Fibroblast of lung (primary cell): ENCODE data around the gene GPSM1. TPM values are rescaled to one million over a fixed set of nuclear protein-coding genes. Genes with fewer than 3 reads are reported as not detected.

Experiments
- DNase-seq, 2 donors: peaks; one replicate each; pipeline versions ENCODE4 v3.0.0 to v3.0.0-alpha.2; 2010; ENCODE audit warnings: low read depth in 2 of 2
- H2AFZ ChIP-seq: 2 replicates; pipeline ENCODE4 v1.5.1; 2012; ENCODE audit warnings: low read length, control low read depth, inconsistent platforms
- H3K27ac ChIP-seq: 2 replicates; pipeline ENCODE4 v1.5.1; 2011; ENCODE audit warnings: low read length, control low read depth; ENCODE audit not compliant: insufficient read depth
- H3K27me3 ChIP-seq: 2 replicates; pipeline ENCODE4 v1.5.1; 2011; ENCODE audit warnings: mild to moderate bottlenecking, low read length; ENCODE audit not compliant: control insufficient read depth, insufficient read depth
- H3K36me3 ChIP-seq: 2 replicates; pipeline ENCODE4 v1.5.1; 2011; ENCODE audit warnings: low read length; ENCODE audit not compliant: control insufficient read depth, insufficient read depth
- H3K4me1 ChIP-seq: 2 replicates; pipeline ENCODE4 v1.5.1; 2011; ENCODE audit warnings: low read length; ENCODE audit not compliant: control insufficient read depth, insufficient read depth; ENCODE audit errors: extremely low read depth
- H3K4me2 ChIP-seq: 2 replicates; pipeline ENCODE4 v1.5.1; 2011; ENCODE audit warnings: low read length, control low read depth; ENCODE audit not compliant: insufficient read depth; ENCODE audit errors: extremely low read depth
- H3K4me3 ChIP-seq, 4 experiments: fragments of 200-600 bp in 1 of 4; sonication (generic) in 1 of 4; replicated peaks in 1 of 4; 2 replicates each; pipeline ENCODE4 v1.5.1; 2011 to 2016; ENCODE audit warnings: low read length in 4 of 4, low read depth in 3 of 4, mild to moderate bottlenecking in 3 of 4, control low read depth in 2 of 4, inconsistent platforms in 1 of 4, mixed read lengths in 1 of 4; ENCODE audit not compliant: insufficient read depth in 1 of 4; ENCODE audit errors: control extremely low read depth in 1 of 4
- H3K79me2 ChIP-seq: 2 replicates; pipeline ENCODE4 v1.5.1; 2012; ENCODE audit warnings: mild to moderate bottlenecking, low read length, inconsistent platforms; ENCODE audit not compliant: control insufficient read depth, insufficient read depth
- H3K9ac ChIP-seq: 2 replicates; pipeline ENCODE4 v1.5.1; 2011; ENCODE audit warnings: mild to moderate bottlenecking, low read length, control low read depth; ENCODE audit not compliant: insufficient read depth
- H3K9me3 ChIP-seq: 2 replicates; pipeline ENCODE4 v1.5.1; 2012; ENCODE audit warnings: low read depth, low read length; ENCODE audit not compliant: control insufficient read depth, insufficient read depth
- H4K20me1 ChIP-seq: 2 replicates; pipeline ENCODE4 v1.5.1; 2011; ENCODE audit warnings: low read length; ENCODE audit not compliant: control insufficient read depth, insufficient read depth; ENCODE audit errors: extremely low read depth
- EZH2 ChIP-seq: IDR thresholded peaks from 2 replicates; pipeline ENCODE4 v1.5.1; 2012; ENCODE audit warnings: low read length, control low read depth, mild to moderate bottlenecking; ENCODE audit errors: missing control alignments
- polyA plus RNA-seq, 2 donors: library from polyadenylated mRNA; depleted of rRNA in 1 of 2; stranded (reverse) in 1 of 2; unstranded in 1 of 2; fragments of >200 nt; gene quantifications; 2 replicates each; pipeline ENCODE4 v1.2.1, GENCODE V29; 2011 to 2012; ENCODE audit warnings: missing spikeins in 1 of 2
- total RNA-seq: library from RNA; depleted of rRNA; stranded (reverse); fragments of >200 nt; gene quantifications from 2 replicates; pipeline ENCODE4 v1.2.1, GENCODE V29; 2014
- TF ChIP-seq, protein P1 (sequence below), 2 donors: IDR thresholded peaks in 1 of 2; conservative IDR thresholded peaks in 1 of 2; 1 replicate in 1 of 2; 2 replicates in 1 of 2; pipeline ENCODE4 v1.5.1; 2011 to 2012; ENCODE audit warnings: low read length in 2 of 2, control low read depth in 1 of 2, inconsistent platforms in 1 of 2, low read depth in 1 of 2, mild to moderate bottlenecking in 1 of 2

GPSM1 gene
- total and polyA plus RNA-seq, 2 donors (not counting 1 experiment from before 2014, with no cell fraction given) = 15.8 to 60.3 TPM

DNA sequence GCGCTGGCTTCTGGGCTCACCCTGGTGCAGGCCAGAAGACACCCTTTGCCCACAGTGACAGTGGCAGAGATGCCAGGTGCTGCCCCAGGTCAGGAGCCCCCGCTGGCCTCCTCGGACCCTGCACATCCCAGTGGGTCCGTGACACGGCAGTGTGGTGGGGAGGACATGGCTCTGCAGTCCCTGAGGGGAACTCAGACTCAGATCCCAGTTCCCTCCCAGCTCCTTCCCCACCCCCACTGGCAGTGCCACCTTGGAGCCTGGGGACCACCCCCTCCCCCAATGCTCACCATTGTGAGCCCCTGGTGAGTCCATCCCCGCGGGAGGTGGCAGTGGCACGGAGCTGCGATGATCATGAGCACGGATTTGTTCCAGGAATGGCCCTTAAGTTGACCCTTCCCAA is 22.9 kb upstream of the GPSM1 start:
- TF ChIP-seq, protein P1, sequence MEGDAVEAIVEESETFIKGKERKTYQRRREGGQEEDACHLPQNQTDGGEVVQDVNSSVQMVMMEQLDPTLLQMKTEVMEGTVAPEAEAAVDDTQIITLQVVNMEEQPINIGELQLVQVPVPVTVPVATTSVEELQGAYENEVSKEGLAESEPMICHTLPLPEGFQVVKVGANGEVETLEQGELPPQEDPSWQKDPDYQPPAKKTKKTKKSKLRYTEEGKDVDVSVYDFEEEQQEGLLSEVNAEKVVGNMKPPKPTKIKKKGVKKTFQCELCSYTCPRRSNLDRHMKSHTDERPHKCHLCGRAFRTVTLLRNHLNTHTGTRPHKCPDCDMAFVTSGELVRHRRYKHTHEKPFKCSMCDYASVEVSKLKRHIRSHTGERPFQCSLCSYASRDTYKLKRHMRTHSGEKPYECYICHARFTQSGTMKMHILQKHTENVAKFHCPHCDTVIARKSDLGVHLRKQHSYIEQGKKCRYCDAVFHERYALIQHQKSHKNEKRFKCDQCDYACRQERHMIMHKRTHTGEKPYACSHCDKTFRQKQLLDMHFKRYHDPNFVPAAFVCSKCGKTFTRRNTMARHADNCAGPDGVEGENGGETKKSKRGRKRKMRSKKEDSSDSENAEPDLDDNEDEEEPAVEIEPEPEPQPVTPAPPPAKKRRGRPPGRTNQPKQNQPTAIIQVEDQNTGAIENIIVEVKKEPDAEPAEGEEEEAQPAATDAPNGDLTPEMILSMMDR (conservative IDR thresholded peaks at IDR 0.05 in 1 of 2, IDR thresholded peaks at IDR 0.05 in 1 of 2; ENCODE audit: low read depth in 1 of 2, low read length in 2 of 2) = no peak
- no peak for TF ChIP-seq EZH2
- no peak for DNase-seq
- H3K27ac ChIP-seq = no peak overlapping the region
- no peak overlapping the region for H3K4me3 ChIP-seq
- H3K9me3 ChIP-seq = no peaks in the 10 kb centered on the region
- no peak overlapping the region for H3K9ac ChIP-seq
- H3K4me2 ChIP-seq = no peak overlapping the region
- no peaks in the 10 kb centered on the region for H3K4me1 ChIP-seq
- no peaks in the 10 kb centered on the region for H3K36me3 ChIP-seq
- H3K79me2 ChIP-seq = no peaks in the 10 kb centered on the region
- H2AFZ ChIP-seq = no peak overlapping the region
- no peaks in the 10 kb centered on the region for H4K20me1 ChIP-seq
- H3K27me3 ChIP-seq = no peaks in the 10 kb centered on the region

DNA sequence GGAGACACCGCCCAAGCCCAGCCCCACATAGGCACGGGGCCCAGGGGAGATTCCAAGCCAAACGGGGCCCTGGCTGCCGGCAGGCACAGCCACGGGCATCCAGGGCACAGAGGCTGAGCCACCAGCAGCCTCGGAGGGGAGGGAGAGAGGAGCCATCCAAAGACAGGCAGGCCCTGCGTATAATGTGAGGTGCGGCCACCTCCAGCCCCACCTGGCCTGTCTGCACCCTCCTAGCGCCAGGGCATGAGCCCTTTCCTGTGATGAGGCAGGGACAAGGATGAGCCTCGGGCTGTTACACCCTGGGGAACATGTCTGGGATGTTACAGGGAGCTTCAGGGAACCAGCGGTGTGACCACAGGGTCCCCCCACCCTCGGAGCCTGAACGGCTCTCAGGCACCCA is 22.4 kb upstream of the GPSM1 start:
- no peak for DNase-seq
- no peaks in the 10 kb centered on the region for H3K4me1 ChIP-seq
- no peaks in the 10 kb centered on the region for H3K36me3 ChIP-seq
- no peaks in the 10 kb centered on the region for H3K79me2 ChIP-seq
- H3K4me3 ChIP-seq = no peak overlapping the region
- TF ChIP-seq, protein P1 (conservative IDR thresholded peaks at IDR 0.05 in 1 of 2, IDR thresholded peaks at IDR 0.05 in 1 of 2; ENCODE audit: low read depth in 1 of 2, low read length in 2 of 2) = no peak
- no peak for TF ChIP-seq EZH2
- no peak overlapping the region for H2AFZ ChIP-seq
- H4K20me1 ChIP-seq = no peaks in the 10 kb centered on the region
- H3K27ac ChIP-seq = no peak overlapping the region
- no peaks in the 10 kb centered on the region for H3K27me3 ChIP-seq
- no peak overlapping the region for H3K4me2 ChIP-seq
- H3K9ac ChIP-seq = no peak overlapping the region
- H3K9me3 ChIP-seq = no peaks in the 10 kb centered on the region

DNA sequence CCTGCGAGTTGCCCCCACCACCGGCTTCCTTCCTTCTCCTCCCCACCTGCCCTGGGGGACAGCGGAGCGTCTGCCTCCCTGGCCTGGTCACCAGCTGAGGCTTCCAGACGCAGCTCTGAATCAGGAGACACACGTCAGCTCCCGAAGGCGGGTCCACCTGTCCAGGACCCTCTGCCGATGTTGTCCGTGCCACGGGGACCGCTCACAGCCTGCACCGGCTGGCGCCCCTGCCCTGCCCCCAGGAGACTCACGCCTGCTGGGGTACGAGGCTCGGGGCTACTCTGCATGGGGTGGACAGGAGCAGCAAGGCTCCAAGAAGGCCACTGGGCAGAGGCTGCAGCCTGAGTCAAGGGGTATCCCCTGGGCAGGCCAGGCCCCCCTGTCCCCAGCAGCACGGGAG is 21.5 kb upstream of the GPSM1 start:
- TF ChIP-seq, protein P1 (conservative IDR thresholded peaks at IDR 0.05 in 1 of 2, IDR thresholded peaks at IDR 0.05 in 1 of 2; ENCODE audit: low read depth in 1 of 2, low read length in 2 of 2) = no peak
- no peak for TF ChIP-seq EZH2
- Histone ChIP-seq H3K27ac (no peak overlapping the region), H4K20me1 (no peaks in the 10 kb centered on the region), H2AFZ (no peak overlapping the region), H3K36me3 (no peaks in the 10 kb centered on the region), H3K4me3 (no peak overlapping the region), H3K4me1 (no peaks in the 10 kb centered on the region), H3K9ac (no peak overlapping the region), H3K79me2 (no peaks in the 10 kb centered on the region), H3K9me3 (no peaks in the 10 kb centered on the region), H3K4me2 (no peak overlapping the region), H3K27me3 (no peaks in the 10 kb centered on the region)
- DNase-seq = no peak
